ENCODE measurements around the gene SOCS1. TPM values are rescaled to one million over a fixed set of nuclear protein-coding genes. Genes with fewer than 3 reads are reported as not detected.
"Not testable (repeated sequence)": the region's sequence is repeated elsewhere in the genome, so short reads cannot be mapped to it uniquely, and the experiment has no call there.

SOCS1 gene, protein sequence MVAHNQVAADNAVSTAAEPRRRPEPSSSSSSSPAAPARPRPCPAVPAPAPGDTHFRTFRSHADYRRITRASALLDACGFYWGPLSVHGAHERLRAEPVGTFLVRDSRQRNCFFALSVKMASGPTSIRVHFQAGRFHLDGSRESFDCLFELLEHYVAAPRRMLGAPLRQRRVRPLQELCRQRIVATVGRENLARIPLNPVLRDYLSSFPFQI
- 1 to 10 TPM in 10 of 12 donors, not detected in 2; 1.3 to 5.3 (median 1.9) TPM for polyA plus RNA-seq (ENCODE audit: insufficient read length in 12 of 12)
- long read RNA-seq, donor 1, transcript SOCS1-201 (2 exons, 1,225 nt), result major isoform, 6 of 6 reads
- long read RNA-seq, donor 1, partial matches to known transcripts, result 0 of 6 reads
- long read RNA-seq, donor 1, other reads (novel, unspliced or antisense), result 0 of 6 reads
- long read RNA-seq, donor 2, result 0 reads
- long read RNA-seq, donor 3, partial matches to known transcripts, result 0 of 3 reads
- long read RNA-seq, donor 3, other reads (novel, unspliced or antisense), result 0 of 3 reads
- long read RNA-seq, donor 4, partial matches to known transcripts, result 0 of 1 reads
- long read RNA-seq, donor 4, other reads (novel, unspliced or antisense), result 0 of 1 reads
- long read RNA-seq, donor 5, transcript SOCS1-201 (2 exons, 1,225 nt), result major isoform, 8 of 8 reads
- long read RNA-seq, donor 5, partial matches to known transcripts, result 0 of 8 reads
- long read RNA-seq, donor 5, other reads (novel, unspliced or antisense), result 0 of 8 reads
- long read RNA-seq, donor 6, partial matches to known transcripts, result 0 of 4 reads
- long read RNA-seq, donor 6, other reads (novel, unspliced or antisense), result 0 of 4 reads
- long read RNA-seq, donor 7, transcript SOCS1-201 (2 exons, 1,225 nt), result major isoform, 5 of 7 reads
- long read RNA-seq, donor 7, partial matches to known transcripts, result 0 of 7 reads
- long read RNA-seq, donor 7, other reads (novel, unspliced or antisense), result 0 of 7 reads
- long read RNA-seq, donor 8, partial matches to known transcripts, result 0 of 2 reads
- long read RNA-seq, donor 8, other reads (novel, unspliced or antisense), result 0 of 2 reads
- long read RNA-seq, donor 9, transcript SOCS1-201 (2 exons, 1,225 nt), result major isoform, 5 of 5 reads
- long read RNA-seq, donor 9, partial matches to known transcripts, result 0 of 5 reads
- long read RNA-seq, donor 9, other reads (novel, unspliced or antisense), result 0 of 5 reads
- long read RNA-seq, donor 10, partial matches to known transcripts, result 0 of 3 reads
- long read RNA-seq, donor 10, other reads (novel, unspliced or antisense), result 0 of 3 reads
- long read RNA-seq, donor 11, partial matches to known transcripts, result 0 of 2 reads
- long read RNA-seq, donor 11, other reads (novel, unspliced or antisense), result 0 of 2 reads

DNA sequence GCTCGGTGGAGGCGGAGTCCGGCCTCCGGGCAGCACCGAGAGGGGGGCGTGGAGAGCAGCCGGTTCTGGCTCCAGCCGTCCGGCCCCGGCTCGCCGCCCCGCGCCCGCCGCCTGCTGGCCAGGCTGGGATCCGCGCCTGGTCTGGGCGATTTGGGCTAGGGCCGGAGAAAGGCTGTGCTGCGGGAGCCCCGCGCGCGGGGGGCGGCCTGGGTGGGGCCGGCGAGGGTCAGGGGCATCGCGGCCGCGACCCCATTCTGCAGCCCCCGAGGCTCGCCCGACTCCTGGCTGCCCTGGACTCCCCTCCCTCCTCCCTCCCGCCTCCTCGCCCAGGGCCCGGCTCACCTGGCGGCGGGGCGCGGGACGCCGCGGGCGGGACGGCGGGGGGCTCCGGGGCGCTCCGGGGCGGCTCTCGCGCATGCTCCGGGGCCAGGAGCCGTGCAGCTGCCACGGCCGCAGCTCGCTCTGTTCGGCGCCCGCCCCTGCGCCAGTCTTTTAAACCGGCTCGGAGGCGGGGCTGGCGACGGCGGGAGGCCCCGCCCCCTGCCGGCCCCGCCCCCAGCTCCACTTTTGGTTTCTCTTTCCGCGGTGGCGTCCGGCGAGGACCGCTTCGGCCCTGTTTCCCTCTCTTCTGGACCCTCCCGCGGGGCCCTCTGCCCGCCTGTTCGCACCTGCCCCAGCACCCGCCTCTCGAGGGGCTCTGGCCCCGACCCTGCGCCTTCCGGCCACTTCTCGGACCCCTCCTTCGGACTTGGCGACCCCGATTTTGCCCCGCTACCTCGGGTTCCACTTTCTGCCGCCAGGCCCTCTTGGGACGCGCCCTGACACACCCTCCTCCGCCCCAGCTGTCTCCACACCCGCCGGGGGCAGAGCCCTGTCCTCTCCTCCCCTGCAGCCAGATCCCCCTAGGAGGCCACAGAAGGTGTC lies at the start of gene SOCS1:
Gene SOCS1 (minus strand): TSS at position 468 of the 924 bp plus-strand sequence. CDS start 726 bp downstream, outside the sequence.
- DNase-seq, result peak; percentile 90

DNA sequence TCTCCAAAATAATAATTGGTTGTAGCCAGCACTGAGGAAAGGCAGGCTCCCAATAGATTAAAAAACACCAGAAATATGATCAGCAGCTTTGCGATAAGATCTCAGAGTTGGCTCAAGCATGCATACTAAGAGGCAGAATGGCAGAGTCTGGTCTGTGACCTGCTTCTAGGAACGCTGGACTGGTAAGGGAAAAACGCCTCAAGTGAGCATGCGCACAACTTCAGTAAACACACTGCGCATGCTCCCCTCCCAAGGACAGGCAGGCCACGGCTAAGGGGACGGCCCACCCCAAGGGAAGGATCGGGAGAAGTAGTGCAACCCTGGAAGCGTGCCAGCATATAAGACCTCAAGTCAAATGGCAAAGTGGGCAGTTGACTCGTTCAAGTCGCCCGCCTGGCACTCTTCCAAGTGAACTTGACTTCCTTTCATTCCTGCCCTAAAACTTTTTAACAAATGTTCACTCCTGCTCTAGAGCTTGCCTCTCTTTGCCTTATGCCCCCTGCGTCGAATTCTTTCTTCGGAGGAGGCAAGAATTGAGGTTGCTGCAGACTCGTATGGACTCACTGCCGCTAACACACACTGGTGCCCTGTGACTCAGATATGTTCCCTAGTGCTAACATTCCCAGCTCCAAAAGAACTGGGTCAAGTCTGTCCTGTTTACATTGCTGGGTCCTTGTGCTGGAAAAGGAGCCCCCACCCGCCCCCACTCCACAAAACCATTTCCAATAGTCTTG lies 47.6 kb upstream of the SOCS1 start:
- no peak for DNase-seq

DNA sequence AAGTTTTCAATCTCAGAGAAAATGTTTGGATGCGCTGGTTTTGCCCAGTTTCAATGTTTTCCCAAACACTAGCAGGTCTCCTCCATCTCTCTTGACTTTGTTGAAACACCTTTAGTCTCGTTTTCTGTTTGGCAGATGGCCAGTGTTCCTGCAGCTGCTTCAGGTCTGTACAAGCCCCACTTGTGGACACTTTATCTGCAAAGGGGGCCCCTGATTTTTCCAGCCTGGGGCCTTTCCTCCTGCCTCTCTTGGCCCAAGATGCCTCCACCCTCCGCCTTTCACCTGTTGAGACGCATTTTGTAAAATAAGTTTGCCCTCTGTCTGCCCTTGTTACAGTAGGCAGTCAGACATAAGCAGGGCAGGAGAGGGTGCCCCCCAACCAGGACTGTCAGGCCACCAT lies 47.0 kb upstream of the SOCS1 start:
- DNase-seq, result no peak

DNA sequence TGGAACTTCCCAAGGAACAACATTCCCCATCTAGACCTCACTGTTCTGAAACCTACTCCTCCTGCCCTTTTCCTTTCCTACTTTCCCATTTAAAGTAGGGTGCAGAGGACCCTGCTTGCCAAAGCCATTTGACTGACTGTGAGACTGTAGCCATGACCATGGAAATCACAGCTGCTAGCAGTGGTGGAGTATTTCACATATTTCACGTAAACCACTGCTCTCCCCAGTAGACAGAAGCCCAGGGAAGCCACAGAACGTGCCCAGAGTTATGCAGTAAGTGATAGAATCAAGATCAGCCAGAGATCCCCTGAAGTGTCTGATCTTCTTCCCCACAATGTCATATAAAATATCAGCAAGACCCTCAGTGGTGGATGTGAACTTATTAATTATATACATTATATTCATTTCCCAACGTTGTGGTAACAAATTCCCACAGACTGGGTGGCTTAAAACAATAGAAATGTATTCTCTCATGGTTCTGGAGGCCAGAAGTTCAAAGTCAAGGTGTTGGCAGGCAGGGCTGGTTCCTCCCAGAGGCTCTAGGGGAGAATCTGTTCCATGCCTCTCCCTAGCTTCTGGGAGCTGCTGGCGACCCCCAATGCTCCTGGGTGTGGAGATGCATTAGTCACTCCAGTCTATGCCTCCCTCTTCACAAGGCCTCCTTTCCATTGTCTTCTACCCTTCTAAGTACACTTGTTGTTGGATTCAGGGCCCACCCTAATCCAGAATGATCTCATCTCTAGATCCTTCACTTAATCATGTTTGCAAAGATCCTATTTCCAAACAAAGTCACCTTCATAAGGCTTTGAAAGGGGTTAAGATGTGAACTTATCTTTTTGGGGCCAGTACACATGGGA lies 45.9 kb upstream of the SOCS1 start:
- DNase-seq, result no peak

DNA sequence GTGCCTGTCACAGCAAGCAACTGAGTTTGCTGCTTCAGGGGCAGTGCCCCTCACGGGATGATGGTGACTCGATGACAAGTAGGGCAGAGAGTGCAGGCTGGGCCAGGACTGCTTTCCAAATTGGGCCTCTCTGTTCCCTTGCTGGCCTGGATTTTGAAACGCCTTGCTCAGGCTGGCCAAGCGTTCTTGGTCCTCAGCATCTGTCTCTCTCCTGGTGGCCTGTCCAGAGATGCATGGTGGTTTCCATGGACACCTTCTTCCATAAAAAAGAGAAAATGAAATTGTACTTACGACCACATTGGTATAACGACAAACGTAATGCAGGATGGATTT lies 44.5 kb upstream of the SOCS1 start:
- DNase-seq, result no peak

DNA sequence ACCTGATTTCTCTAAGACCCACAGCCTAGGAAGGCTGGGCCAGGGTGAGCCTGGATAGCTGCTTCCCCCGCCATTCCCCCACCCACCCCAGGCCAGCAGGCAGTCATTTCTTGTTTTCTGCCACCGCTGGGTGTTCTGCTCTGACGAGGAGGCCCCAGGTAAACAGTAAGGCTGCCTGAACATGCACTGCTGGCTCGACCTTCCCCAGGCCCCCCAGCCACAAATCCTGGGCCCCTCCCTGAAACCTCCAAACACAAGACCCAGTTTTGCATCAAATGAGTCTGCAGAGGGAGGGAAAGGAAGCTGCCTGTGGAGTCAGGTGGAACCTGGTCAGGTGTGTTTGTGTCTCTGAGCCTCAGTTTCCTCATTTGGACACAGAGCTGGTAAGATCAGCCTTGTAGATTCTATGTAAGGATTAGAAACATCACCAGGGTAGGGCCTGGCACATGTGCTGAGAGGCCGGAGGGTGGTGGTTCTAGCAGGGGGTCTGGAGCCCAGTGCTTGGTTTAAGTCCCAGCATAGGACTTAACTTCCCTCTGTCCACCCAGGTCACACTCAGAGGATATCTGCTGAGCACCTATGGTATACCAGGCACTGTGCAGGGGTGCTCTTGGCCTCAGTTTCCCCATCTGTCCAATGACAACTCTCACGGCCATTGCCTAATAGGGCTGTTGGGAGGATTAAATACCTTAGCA lies 44.0 kb upstream of the SOCS1 start:
- no peak for DNase-seq

DNA sequence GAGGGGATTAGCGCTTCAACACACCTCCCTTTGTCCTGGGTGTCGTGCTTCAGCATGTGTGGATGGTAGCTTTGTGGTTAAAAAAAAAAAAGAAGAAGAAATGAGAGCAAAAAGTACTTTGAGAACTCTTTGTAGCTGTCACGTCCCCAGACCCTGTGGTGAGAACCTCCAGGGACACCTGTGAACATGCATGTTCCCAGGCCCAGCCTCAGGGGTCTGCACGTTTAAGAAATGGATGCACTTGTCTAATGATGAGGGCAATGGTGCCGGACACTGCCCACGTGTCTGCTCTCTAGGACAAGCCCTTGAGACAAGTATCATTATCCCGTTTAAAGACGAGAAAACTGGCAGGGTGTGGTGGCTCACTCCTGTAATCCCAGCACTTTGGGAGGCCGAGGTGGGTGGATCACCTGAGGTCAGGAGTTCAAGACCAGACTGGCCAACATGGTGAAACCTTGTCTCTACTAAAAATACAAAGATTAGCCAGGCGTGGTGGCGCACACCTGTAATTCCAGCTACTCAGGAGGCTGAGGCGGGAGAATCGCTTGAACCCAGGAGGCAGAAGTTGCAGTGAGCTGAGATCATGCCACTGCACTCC lies 43.0 kb upstream of the SOCS1 start:
- not testable (repeated sequence) for DNase-seq

DNA sequence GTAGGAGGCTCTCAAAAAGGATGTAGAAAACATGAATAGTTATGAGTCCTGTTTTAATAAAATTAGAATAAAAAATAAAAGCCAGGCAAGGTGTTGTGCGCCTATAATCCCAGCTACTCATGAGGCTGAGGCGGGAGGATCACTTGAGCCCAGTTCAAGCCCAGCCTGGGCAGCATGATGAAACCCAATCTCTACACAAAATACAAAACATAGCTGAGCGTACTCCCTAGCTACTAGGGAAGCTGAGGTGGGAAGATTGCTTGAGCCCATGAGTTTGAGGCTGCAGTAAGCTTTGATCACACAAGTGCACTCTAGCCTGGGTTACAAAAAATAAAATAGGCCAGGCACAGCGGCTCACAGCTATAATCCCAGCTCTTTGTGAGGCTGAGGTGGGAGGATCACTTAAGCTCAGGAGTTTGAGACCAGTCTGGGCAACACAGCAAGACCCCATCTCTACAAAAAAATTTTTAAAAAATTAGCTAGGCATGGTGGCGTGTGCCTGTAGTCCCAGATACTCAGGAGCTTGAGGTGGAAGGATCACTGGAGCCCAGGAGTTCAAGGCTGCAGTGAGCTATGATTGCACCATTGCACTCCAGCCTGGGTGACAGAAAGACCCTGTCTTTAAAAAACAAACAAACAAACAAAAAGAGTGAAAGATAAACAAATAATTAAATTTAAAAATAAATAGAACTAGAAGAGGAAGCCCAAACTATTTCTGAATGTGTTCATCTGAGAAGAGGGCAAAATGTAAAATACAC lies 42.3 kb upstream of the SOCS1 start:
- DNase-seq, result no peak

DNA sequence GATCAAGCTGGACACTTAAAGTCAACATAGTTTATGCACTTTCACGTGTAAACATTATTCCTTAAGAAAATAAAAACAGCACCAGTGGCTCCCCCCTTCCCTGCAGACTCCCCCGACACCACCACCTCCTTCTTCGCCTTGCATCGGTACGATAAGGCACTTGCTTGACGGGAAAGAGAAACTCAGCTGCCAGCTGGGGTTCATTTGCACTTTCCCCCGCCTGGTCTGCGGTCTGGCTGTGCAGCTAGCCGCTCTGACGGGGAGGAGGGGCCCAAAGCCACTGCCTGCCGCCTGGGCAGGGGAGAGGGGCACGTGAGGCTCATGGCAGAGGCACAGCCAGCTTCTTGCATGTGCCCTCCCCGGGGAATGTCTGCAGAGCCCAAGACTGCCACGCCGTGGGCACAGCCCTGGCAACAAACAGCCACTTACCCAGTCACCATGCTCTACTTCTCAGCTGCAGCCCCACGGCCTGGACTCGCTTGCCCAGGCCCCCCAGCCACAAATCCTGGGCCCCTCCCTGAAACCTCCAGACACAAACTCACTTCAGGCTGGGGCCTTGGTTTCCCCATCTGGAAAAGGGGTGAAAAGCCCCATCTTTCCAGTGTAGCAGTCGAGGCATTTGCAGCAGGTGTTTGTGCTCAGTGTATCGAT lies 41.6 kb upstream of the SOCS1 start:
- DNase-seq, result peak; percentile 27

DNA sequence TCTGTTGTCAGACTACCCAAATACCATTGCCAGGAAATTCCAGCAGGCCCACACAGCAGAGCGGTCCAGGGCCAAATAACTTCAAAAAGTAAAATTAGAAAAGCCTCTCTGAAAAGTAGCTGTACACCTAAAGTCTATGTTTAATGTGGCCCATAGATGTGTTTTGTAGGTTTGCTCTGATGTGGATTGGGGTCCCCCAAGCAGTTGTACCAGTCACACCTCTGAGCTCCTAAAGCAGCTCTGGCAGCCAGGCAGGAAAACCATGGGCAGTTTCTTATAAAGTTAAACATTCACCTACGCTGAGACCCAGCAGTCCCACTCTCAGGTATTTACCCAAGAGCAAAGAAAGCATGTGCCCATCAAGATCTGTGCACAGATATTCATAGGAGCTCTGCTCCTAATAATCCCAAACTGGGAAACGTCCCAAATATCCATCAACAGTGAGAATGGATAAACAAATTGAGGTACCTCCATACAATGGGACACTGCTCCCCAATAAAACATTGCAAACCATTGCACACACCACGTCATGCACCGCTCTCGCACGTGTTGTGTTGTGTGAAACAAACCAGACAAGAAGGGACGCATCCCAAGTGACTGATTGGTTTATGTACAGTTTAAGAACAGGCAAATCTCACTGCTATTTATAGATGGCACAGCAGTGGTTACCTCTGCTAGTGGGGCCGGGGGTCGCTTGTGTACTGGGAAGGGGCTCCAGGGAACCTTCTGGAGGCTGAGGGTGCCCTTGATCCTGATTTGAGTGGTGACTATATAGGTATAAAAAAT lies 40.9 kb upstream of the SOCS1 start:
- no peak for DNase-seq

DNA sequence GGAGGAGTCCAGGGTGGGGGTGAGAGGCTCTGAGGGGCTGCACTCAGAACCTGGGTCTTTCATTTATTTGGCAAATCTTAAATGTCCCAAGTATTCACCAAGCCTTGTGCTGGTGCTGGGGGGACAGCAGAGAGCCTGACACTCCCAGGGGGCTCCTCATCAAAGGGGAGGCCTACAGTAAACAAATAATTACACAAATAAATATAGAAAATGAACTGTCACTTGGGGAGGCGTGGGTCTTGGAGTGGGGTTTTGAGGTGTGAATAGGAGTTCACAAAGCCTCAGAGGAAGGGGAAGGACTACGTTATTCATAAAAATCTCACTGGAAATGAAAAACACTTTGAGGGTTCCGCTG lies 40.3 kb upstream of the SOCS1 start:
- DNase-seq, result no peak

DNA sequence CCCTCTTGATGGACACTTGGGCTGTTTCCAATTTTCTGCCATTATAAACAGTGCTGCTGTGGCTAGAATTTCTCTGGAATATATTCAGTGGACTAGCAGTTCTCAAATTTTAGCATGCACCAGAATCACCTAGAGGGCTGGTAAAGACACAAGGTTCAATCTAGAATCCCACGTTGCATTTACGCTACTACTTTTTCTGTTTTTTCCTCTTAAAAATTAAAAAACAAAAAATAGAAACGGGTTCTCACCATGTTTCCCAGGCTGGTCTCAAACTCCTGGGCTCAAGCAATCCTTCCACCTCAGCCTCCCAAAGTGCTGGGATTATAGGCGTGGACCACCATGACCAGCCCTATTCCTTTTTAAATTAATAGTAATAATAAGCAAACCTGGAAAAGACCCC lies 39.7 kb upstream of the SOCS1 start:
- no peak for DNase-seq

DNA sequence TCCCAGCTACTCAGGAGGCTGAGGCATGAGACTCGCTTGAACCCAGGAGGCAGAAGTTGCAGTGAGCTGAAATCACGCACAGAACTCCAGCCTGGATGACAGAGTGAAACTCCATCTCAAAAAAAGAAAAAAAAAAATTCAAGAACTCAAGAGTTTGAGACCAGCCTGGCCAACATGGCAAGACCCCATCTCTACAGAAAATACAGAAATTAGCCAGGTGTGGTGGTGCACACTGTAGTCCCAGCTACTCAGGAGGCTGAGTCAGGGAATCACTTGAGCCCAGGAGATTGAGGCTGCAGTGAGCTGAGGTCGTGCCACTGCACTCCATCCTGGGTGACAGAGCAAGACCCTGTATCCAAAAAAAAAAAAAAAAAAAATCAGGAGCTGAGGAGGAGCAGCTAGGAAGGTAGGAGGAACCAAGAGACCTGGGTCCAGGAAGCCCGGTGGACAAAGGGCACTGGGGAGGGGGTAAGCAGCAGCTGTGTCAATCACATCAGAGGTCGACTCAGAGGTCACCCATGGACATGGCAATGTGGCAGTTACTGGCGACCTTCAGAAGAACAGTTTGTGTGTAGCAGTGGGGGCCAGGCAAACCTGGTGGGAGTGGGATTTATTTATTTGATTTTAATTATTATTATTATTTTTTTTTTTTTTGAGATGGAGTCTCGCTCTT lies 36.2 kb upstream of the SOCS1 start:
- DNase-seq, result no peak

DNA sequence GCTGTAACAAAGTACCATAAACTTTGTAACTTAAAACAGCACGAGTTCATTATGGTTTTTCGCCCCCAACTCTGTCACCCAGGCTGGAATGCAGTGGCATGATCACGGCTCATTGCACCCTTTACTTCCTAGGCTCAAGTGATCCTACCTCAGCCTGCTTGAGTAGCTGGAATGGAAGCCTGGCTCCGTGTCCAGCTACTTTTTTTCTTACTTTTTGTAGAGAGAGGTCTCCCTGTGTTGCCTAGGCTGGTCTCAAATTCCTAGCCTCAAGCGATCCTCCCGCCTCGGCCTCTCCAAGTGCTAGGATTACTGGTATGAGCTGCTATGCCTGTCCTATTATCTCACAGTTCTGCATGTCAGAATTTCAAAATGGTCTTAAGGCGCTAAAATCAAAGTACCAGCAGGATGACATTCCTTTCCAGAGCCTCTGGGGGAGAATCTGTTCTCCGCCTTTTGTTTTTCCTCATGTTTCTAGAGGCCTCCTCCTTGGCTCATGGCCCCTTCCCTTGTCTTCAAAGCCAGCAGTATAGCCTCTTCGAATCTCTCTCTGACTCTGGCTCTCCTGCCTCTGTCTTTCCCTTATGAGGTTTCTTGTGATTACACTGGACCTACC lies 35.2 kb upstream of the SOCS1 start:
- peak; percentile 19 for DNase-seq
